ENCODE measurements around the gene TNK2.
"Not testable (repeated sequence)": the region's sequence is repeated elsewhere in the genome, so short reads cannot be mapped to it uniquely, and the experiment has no call there.

The TNK2 gene

DNA sequence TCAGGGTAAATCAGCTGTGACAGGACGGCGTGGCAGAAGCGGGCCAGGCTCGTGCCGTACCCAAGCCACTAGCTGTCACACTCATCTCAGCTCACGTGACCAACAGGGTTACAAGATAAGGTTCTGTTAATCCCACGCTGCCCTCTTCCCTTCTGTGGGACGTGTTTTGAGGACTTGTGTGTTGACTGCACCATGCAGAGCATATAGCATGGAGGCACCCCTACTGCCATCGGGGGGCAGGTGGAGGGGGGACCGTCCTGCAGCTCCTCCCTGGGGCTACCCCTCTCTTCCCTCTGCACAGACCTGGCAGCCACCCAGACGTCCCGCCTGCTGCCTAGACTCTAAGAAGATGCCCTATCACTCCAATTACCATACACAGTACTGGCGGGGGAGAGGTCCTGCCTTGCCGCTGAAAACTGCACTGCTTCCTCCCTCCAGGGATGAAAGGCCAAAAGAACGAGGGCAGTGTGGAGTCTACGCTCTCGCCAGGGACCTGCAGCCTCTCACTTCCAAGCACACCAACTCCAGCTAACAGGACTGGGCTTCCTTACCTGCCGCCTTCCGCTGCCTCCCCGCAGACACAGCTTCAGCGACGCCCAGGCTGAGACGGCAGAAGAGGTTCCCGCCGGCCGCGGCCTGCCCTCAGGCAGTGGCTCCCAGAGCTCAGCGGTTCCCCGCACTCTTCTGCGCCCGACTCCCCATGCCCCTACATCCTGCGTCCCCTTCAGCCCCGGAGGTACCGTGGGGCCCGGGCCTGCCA lies at the start of gene TNK2:
TNK2 (minus strand) TSS at position 618 of the 760 bp plus-strand sequence. CDS start 19,963 bp downstream, outside the sequence.
- peak; percentile 22 for DNase-seq

DNA sequence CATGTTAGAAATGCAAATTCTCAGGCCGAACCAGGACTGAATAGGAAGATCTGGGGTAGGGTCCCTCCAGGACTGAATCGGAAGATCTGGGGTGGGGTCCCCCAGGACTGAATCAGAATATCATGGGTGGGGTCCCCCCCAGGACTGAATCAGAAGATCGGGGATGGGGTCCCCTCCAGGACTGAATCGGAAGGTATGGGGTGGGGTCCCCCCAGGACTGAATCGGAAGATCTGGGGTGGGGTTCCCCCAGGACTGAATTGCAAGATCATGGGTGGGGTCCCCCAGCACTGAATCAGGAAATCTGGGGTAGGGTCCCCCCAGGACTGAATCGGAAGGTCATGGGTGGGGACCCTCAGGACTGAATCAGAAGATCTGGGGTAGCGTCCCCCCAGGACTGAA lies 48.2 kb upstream of the TNK2 start:
- DNase-seq: no peak

GRCh38 chr3:195955416-195955841 lies 47.1 kb upstream of the TNK2 start:
- not testable (repeated sequence) for DNase-seq

DNA sequence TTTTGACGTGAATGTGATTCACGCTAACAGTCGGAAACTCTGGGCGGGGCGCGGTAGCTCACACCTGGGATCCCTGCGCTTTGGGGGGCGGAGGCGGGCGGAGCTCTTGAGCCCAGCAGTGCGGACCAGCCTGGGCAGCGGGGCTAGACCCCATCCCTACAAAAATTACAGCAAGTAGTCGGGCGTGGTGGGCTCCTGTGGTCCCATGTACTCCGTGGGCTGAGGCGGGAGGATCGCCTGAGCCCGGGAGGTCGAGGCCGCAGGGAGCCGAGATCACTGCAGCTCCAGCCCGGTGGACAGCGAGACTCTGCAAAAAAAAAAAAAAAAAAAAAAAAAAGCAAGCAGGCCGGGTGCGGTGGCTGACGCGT lies 46.4 kb upstream of the TNK2 start:
- not testable (repeated sequence) for DNase-seq

- DNase-seq: not testable (repeated sequence)
Observed at GRCh38 chr3:195954052-195954751, 45.9 kb upstream of the TNK2 start.

DNA sequence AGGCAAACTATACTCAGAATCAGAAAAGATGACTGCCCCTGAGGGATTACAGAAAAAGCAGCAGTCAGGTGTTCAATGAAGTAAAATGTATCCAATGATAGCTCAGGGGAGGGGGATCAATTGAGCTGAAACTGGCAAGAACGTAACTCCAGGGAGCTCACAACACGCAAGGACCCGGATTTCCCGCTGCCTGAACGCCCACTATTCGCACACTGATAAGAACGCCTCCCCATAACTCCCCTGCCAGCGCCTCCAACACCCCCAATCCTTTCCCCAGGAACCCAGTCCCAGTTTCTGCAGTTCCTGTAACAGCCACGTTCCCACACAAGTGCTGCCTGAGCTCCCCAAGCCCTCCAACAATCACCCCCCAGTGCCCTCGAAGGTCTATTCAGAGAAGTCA lies 44.2 kb upstream of the TNK2 start:
- not testable (repeated sequence) for DNase-seq

GRCh38 chr3:195951443-195952177 lies 43.3 kb upstream of the TNK2 start:
- not testable (repeated sequence) for DNase-seq

- not testable (repeated sequence) for DNase-seq
Observed at GRCh38 chr3:195950731-195951130, 42.4 kb upstream of the TNK2 start.

GRCh38 chr3:195950164-195950563 lies 41.8 kb upstream of the TNK2 start:
- DNase-seq: not testable (repeated sequence)

GRCh38 chr3:195946910-195947699 lies 38.8 kb upstream of the TNK2 start:
- DNase-seq: not testable (repeated sequence)

DNA sequence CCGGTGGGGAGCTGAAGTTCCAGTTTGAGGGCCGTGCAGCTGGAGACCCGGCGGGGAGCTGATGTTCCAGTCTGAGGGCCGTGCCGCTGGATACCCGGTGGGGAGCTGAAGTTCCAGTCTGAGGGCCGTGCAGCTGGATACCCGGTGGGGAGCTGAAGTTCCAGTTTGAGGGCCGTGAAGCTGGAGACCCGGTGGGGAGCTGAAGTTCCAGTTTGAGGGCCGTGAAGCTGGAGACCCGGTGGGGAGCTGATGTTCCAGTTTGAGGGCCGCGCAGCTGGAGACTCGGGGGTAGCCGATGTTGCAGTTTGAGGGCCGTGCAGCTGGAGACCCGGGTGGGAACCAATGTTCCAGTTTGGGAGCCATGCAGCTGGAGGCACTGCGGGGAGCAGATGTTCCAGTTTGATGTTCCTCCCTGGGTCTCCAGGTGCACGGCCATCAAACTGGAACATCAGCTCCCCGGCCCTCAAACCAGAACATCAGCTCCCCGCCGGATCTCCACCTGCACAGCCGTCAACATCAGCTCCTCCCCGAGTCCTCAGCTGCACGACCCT lies 33.0 kb upstream of the TNK2 start:
- not testable (repeated sequence) for DNase-seq

GRCh38 chr3:195940806-195941205 lies 32.5 kb upstream of the TNK2 start:
- DNase-seq: not testable (repeated sequence)

DNA sequence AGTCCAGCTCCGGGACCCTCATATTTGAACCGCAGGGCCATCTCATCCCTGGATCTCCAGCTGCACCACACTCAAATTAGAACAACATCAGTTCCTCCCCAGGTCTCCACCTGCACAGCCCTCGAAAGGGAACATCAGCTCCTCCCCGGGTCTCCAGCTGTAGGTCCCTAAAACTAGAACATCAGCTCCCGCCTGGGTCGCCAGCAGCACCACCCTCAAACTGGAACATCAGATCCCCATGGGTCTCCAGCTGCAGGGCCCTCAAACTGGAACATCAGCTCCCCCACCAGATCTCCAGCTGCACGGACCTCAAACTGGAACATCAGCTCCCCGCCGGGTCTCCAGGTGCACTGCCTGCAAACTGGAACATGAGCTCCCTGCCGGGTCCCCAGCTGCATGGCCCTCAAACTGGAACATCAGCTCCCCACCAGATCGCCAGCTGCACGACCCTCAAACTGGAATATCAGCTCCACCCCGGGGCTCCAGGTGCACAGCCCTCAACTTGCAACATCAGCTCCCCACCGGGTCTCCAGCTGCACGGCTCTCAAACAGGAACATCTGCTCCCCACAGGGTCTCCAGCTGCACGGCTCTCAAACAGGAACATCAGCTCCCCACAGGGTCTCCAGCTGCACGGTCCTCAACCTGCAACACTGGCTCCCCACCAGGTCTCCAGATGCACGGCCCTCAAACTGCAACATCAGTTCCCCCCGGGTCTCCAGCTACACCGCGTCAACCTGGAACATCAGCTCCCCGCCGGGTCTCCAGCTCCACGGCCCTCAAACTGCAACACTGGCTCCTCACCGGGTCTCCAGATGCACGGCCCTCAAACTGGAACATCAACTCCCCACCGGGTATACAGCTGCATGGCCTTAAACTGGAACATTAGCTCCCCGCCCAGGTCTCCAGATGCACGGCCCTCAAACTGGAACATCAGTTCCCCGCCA lies 31.4 kb upstream of the TNK2 start:
- not testable (repeated sequence) for DNase-seq

DNA sequence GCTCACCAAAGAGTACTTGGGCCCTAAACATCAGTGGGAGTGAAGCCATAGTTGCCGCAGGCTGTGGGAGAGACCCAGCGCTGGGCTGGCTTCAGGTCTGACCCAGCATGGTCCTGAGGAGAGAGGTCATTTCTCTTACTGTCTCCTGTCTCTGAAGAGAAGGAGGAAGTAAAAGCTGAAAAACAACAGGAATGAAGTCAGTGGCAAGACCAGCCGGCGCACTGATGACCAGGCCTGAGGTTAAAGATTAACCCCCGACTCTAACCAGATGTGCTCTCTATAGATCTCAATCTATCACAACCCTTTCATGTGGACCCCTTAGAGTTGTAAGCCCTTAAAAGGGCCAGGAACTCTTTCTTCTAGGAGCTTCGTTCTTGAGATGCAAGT lies 24.7 kb upstream of the TNK2 start:
- not testable (repeated sequence) for DNase-seq

GRCh38 chr3:195932418-195933043 lies 24.2 kb upstream of the TNK2 start:
- DNase-seq: no peak

GRCh38 chr3:195931582-195932273 lies 23.4 kb upstream of the TNK2 start:
- DNase-seq: no peak

- DNase-seq: no peak
Observed at GRCh38 chr3:195929452-195929851, 21.1 kb upstream of the TNK2 start.

- DNase-seq: no peak
Observed at GRCh38 chr3:195921334-195921791, 13.0 kb upstream of the TNK2 start.

GRCh38 chr3:195918176-195918575 lies 9.8 kb upstream of the TNK2 start:
- DNase-seq: no peak

GRCh38 chr3:195916991-195917390 lies 8.6 kb upstream of the TNK2 start:
- DNase-seq: no peak

All from NCI-H2227 treated with DMSO at 0.1 percent for 48 hours (cell line).